ENCODE data around the gene IL1RAPL2. TPM values are rescaled to one million over a fixed set of nuclear protein-coding genes. Genes with fewer than 3 reads are reported as not detected.

Gene IL1RAPL2
- total RNA-seq, 4 donors from 2014 or later, result 0.16 TPM; not detected in 3

DNA sequence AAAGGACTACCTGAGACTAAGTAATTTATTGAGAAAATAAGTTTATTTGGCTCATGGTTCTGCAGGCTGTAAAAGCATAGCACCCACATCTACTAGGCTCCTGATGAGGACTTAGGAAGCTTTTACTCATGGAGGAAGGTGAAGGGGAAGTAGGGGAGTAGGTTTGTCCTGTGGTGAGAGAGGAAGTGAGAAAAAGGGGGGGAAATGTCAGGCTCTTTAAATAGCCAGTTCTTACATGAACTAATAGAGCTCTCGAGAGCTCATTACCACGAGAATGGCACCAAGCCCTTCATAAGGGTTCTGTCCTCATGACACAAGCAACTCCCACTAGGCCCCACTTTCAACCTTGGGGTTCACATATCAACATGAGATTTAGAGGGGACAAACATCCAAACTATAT is 1130.9 kb downstream of the IL1RAPL2 start:
- H3K27me3 ChIP-seq, result no peaks in the 10 kb centered on the region
- no peak for DNase-seq
- WGBS, 2 donors (ENCODE audit: low coverage in 1 of 2), result 51% methylated on average over 2 of the region's 2 CpGs; no CpG with 5 or more reads in 1 of the 2 donors
- TF ChIP-seq, protein P1, sequence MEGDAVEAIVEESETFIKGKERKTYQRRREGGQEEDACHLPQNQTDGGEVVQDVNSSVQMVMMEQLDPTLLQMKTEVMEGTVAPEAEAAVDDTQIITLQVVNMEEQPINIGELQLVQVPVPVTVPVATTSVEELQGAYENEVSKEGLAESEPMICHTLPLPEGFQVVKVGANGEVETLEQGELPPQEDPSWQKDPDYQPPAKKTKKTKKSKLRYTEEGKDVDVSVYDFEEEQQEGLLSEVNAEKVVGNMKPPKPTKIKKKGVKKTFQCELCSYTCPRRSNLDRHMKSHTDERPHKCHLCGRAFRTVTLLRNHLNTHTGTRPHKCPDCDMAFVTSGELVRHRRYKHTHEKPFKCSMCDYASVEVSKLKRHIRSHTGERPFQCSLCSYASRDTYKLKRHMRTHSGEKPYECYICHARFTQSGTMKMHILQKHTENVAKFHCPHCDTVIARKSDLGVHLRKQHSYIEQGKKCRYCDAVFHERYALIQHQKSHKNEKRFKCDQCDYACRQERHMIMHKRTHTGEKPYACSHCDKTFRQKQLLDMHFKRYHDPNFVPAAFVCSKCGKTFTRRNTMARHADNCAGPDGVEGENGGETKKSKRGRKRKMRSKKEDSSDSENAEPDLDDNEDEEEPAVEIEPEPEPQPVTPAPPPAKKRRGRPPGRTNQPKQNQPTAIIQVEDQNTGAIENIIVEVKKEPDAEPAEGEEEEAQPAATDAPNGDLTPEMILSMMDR (IDR thresholded peaks at IDR 0.05), result no peak
- no peak for TF ChIP-seq POLR2A (IDR thresholded peaks at IDR 0.05)
- no peaks in the 10 kb centered on the region for H3K36me3 ChIP-seq
- in situ Hi-C loops (cut with MboI; ENCODE audit: low pct_ligation_motif_present in 1 of 4, low pct_unique_long_range_greater_than_20kb in 1 of 4, low sequenced_read_pairs in 3 of 4), result no loop called here
- H3K9me3 ChIP-seq, result no peaks in the 10 kb centered on the region
- H3K4me1 ChIP-seq, result no peaks in the 10 kb centered on the region
- H3K27ac ChIP-seq, result no peak overlapping the region
- intact Hi-C loops (cut with DNase I; ENCODE audit: low total_unique reads), result loop anchor here (5.0 kb wide), 1 partner anchor 680 kb away; no protein-coding TSS in a partner anchor
- H3K4me3 ChIP-seq, result no peak overlapping the region

DNA sequence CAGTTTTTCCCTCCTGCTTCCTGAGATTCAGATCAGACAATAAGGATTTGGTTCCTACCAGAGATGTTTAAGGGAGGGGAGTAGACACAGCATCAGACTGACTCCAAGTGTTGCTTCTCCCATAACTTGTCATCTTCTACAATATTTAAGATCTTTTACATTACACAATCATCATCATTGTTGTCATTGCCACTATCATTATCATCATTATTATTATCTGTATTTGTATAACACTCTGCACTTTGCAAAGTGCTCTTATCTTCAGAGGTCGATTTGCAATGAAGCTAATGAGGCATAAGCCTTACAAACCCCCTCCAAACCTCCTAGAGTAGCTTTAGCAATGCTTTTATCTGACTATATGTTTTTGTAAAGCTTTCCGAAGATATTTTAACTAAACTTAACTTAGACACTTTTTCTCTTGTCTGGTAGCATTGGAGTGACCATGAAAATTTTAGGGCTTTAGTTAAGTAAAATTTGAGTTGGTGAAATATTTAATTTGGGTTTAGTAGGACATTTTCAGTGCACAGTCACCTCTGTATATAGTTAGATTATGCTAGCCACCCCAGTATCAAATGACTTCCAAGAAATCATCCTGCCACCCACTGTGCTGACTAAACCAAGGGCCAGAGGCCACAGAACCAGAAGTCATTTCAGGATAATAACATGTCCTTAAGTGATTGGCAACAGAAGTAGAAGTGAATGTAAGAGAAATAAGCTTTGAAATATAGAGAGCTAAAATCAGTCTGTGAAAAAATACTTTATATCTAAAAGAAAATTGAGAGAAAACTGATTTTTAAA is 1132.2 kb downstream of the IL1RAPL2 start:
- H3K27ac ChIP-seq, result no peak overlapping the region
- DNase-seq, result no peak

DNA sequence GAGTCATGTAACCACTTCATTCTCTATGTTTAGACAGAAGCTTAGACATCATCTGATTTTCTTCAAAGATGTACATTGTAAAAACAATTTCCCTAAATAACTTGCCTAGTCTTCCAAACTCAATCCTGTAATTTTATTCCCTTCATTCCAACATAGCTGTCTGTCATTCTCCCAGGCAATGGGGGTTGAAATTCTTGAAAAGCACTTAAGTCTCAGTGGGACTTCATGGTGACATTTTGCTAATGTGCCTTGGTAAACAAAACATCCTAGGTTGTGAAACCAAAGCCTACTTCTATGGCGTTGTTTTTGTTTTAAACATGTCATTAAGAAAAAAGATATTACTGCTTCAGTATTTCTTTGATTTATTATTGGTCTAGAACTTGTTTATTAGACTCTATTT is 1134.3 kb downstream of the IL1RAPL2 start:
- no peaks in the 10 kb centered on the region for H3K27me3 ChIP-seq
- TF ChIP-seq, protein P1 (IDR thresholded peaks at IDR 0.05), result no peak
- TF ChIP-seq EP300 (IDR thresholded peaks at IDR 0.05; ENCODE audit: low read depth) (no peak), POLR2A (IDR thresholded peaks at IDR 0.05) (no peak), POLR2AphosphoS5 (IDR thresholded peaks at IDR 0.05) (no peak)
- H3K36me3 ChIP-seq, result no peaks in the 10 kb centered on the region
- H3K4me1 ChIP-seq, result no peaks in the 10 kb centered on the region
- intact Hi-C loops (cut with DNase I; ENCODE audit: low total_unique reads) (no loop called here), in situ Hi-C loops (cut with MboI; ENCODE audit: low pct_ligation_motif_present in 1 of 4, low pct_unique_long_range_greater_than_20kb in 1 of 4, low sequenced_read_pairs in 3 of 4) (no loop called here)
- H3K9me3 ChIP-seq, result no peaks in the 10 kb centered on the region
- 34 to 60% methylated on average over 1 of the region's 1 CpG for WGBS, 2 donors (ENCODE audit: low coverage in 1 of 2)
- no peak overlapping the region for H3K4me3 ChIP-seq
- no peak for DNase-seq
- no peak overlapping the region for H3K27ac ChIP-seq

More for the DNA sequence above, 1132.2 kb downstream of the IL1RAPL2 start:
- H3K4me1 ChIP-seq, result no peaks in the 10 kb centered on the region
- intact Hi-C loops (cut with DNase I; ENCODE audit: low total_unique reads), result loop anchor here (5.0 kb wide), 1 partner anchor 679 kb away; no protein-coding TSS in a partner anchor
- no peaks in the 10 kb centered on the region for H3K27me3 ChIP-seq
- H3K36me3 ChIP-seq, result no peaks in the 10 kb centered on the region
- in situ Hi-C loops (cut with MboI; ENCODE audit: low pct_ligation_motif_present in 1 of 4, low pct_unique_long_range_greater_than_20kb in 1 of 4, low sequenced_read_pairs in 3 of 4), result no loop called here
- TF ChIP-seq POLR2A (IDR thresholded peaks at IDR 0.05), result no peak
- TF ChIP-seq, protein P1 (IDR thresholded peaks at IDR 0.05), result no peak
- no peak for TF ChIP-seq POLR2AphosphoS5 (IDR thresholded peaks at IDR 0.05)
- TF ChIP-seq EP300 (IDR thresholded peaks at IDR 0.05; ENCODE audit: low read depth), result no peak
- WGBS, 2 donors (ENCODE audit: low coverage in 1 of 2), result 0 to 50% methylated on average over 1 to 2 of the region's 2 CpGs
- no peak overlapping the region for H3K4me3 ChIP-seq
- H3K9me3 ChIP-seq, result no peaks in the 10 kb centered on the region

DNA sequence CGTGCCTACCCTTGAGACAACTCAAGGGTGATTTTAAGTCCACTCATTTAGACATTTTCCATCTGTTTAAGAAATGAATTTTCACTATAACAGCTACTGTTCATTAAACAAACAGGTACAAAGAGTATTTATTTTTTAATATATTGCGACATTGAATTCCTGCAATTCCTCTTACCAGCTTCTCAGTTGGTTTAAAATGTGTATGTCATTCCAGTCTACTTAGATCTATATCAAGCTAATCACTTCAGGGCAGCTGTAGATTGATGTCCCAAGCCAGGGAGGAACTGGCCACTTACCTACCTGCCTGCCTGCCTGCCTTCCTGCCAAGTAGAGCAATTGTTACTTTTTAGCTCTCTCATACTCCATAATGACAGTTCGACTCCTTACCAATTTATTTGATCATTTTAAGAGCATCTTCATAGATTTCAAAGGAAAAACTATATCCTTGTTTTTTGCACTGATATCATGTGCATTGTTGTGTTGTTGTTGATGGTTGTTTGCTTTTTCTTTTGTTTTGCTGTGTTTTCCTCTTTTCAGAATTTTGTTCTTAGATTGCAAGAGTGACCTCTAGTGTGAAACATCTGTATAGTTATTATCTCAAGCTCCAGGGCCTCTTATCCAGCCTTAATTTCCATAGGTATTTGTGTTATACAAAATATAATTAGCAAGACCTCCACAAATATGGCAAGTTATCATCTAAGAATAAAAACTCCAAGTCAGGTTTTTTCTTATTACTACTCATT is 1135.5 kb downstream of the IL1RAPL2 start:
- H3K4me3 ChIP-seq, result no peak overlapping the region
- H3K36me3 ChIP-seq, result no peaks in the 10 kb centered on the region
- WGBS, 2 donors (ENCODE audit: low coverage in 1 of 2), result 43 to 59% methylated on average over 1 to 3 of the region's 3 CpGs
- H3K4me1 ChIP-seq, result no peaks in the 10 kb centered on the region
- H3K27ac ChIP-seq, result no peak overlapping the region
- H3K9me3 ChIP-seq, result no peaks in the 10 kb centered on the region
- in situ Hi-C loops (cut with MboI; ENCODE audit: low pct_ligation_motif_present in 1 of 4, low pct_unique_long_range_greater_than_20kb in 1 of 4, low sequenced_read_pairs in 3 of 4) (no loop called here), intact Hi-C loops (cut with DNase I; ENCODE audit: low total_unique reads) (no loop called here)
- DNase-seq, result no peak
- no peaks in the 10 kb centered on the region for H3K27me3 ChIP-seq
- no peak for TF ChIP-seq POLR2AphosphoS5 (IDR thresholded peaks at IDR 0.05)
- no peak for TF ChIP-seq POLR2A (IDR thresholded peaks at IDR 0.05)
- no peak for TF ChIP-seq EP300 (IDR thresholded peaks at IDR 0.05; ENCODE audit: low read depth)
- TF ChIP-seq, protein P1 (IDR thresholded peaks at IDR 0.05), result no peak

Measured in transverse colon (tissue), 4 donors.